NCI-H774 (cell line): Measurements from ENCODE around the gene PDE9A.

Experiments
- DNase-seq: peaks from one replicate; lab custom pipeline; 2025; lab: John Stamatoyannopoulos, UW

Gene PDE9A

GRCh38 chr21:42739061-42739931 is 85.9 kb downstream of the PDE9A start:
- no peak for DNase-seq

- DNase-seq, result no peak
These were observed 87.0 kb downstream of the PDE9A start for GRCh38 chr21:42740405-42740909.

GRCh38 chr21:42741066-42741465 is 87.6 kb downstream of the PDE9A start:
- no peak for DNase-seq

GRCh38 chr21:42744520-42745445 is 91.4 kb downstream of the PDE9A start:
- no peak for DNase-seq

- DNase-seq, result no peak
These were observed 92.3 kb downstream of the PDE9A start for GRCh38 chr21:42745511-42746239.

GRCh38 chr21:42746240-42746592 is 92.8 kb downstream of the PDE9A start:
- DNase-seq, result no peak

GRCh38 chr21:42746593-42747275 is 93.3 kb downstream of the PDE9A start:
- no peak for DNase-seq

- DNase-seq, result no peak
These were observed 93.9 kb downstream of the PDE9A start for GRCh38 chr21:42747276-42747701.

- DNase-seq, result no peak
These were observed 94.4 kb downstream of the PDE9A start for GRCh38 chr21:42747746-42748351.

GRCh38 chr21:42748620-42749176 is 95.3 kb downstream of the PDE9A start:
- no peak for DNase-seq

GRCh38 chr21:42750737-42751530 is 97.5 kb downstream of the PDE9A start:
- DNase-seq, result no peak

- no peak for DNase-seq
These were observed 98.4 kb downstream of the PDE9A start for GRCh38 chr21:42751866-42752265.

GRCh38 chr21:42753804-42754203 is 100.4 kb downstream of the PDE9A start:
- DNase-seq, result no peak

- no peak for DNase-seq
These were observed 101.0 kb downstream of the PDE9A start for GRCh38 chr21:42754270-42754933.

- DNase-seq, result no peak
These were observed 101.7 kb downstream of the PDE9A start for GRCh38 chr21:42755031-42755665.

GRCh38 chr21:42755766-42756579 is 102.6 kb downstream of the PDE9A start:
- no peak for DNase-seq

GRCh38 chr21:42756580-42757250 is 103.3 kb downstream of the PDE9A start:
- no peak for DNase-seq
